HEK293T (cell line): ENCODE data around the gene MACROD2.

Experiments
- CTCF ChIA-PET: fragments of 350-600 bp; formaldehyde crosslinking; extraction: SDS; loops from one replicate; lab custom pipeline; 2021; ENCODE audit warnings: antibody characterized with exemption, inconsistent platforms; lab: Yijun Ruan, JAX
- POLR2A ChIA-PET: fragments of 350-600 bp; formaldehyde crosslinking; extraction: SDS; loops from one replicate; lab custom pipeline; 2020; ENCODE audit warnings: antibody characterized with exemption, inconsistent platforms; lab: Yijun Ruan, JAX
- DNase-seq: peaks from one replicate; pipeline ENCODE4 v3.0.0; 2012; ENCODE audit warnings: mixed read lengths; ENCODE audit errors: extremely low spot score
- ARNT ChIP-seq: fragments of 450-650 bp; IDR thresholded peaks from 2 replicates; pipeline ENCODE4 v1.6.1; 2017; ENCODE audit warnings: mild to moderate bottlenecking
- BHLHE40 ChIP-seq: fragments of 450-650 bp; IDR thresholded peaks from 2 replicates; pipeline ENCODE4 v1.6.1; 2016; ENCODE audit warnings: mild to moderate bottlenecking, moderate library complexity, borderline replicate concordance
- CTBP1 ChIP-seq: fragments of 450-650 bp; IDR thresholded peaks from 2 replicates; pipeline ENCODE4 v1.6.1; 2016; ENCODE audit warnings: borderline replicate concordance
- ELF4 ChIP-seq: fragments of 450-650 bp; IDR thresholded peaks from 2 replicates; pipeline ENCODE4 v1.6.1; 2017; ENCODE audit warnings: antibody characterized with exemption
- FOXA1 ChIP-seq: fragments of 450-650 bp; IDR thresholded peaks from 2 replicates; pipeline ENCODE4 v1.6.1; 2016; ENCODE audit warnings: mild to moderate bottlenecking
- FOXK2 ChIP-seq: fragments of 450-650 bp; IDR thresholded peaks from 2 replicates; pipeline ENCODE4 v1.6.1; 2016; ENCODE audit warnings: mild to moderate bottlenecking
- FOXM1 ChIP-seq: fragments of 450-650 bp; IDR thresholded peaks from 2 replicates; pipeline ENCODE4 v1.6.1; 2017; ENCODE audit warnings: mild to moderate bottlenecking, borderline replicate concordance
- HDGF ChIP-seq: fragments of 450-650 bp; IDR thresholded peaks from 2 replicates; pipeline ENCODE4 v1.6.1; 2017; ENCODE audit warnings: antibody characterized with exemption, borderline replicate concordance
- L3MBTL2 ChIP-seq: fragments of 450-650 bp; conservative IDR thresholded peaks from 2 replicates; pipeline ENCODE4 v1.6.1; 2016; ENCODE audit warnings: mild to moderate bottlenecking
- LEF1 ChIP-seq: fragments of 450-650 bp; IDR thresholded peaks from 2 replicates; pipeline ENCODE4 v1.6.1; 2017; ENCODE audit warnings: mild to moderate bottlenecking, borderline replicate concordance
- NFRKB ChIP-seq: fragments of 450-650 bp; IDR thresholded peaks from 2 replicates; pipeline ENCODE4 v1.6.1; 2016; ENCODE audit warnings: mild to moderate bottlenecking, moderate library complexity
- PKNOX1 ChIP-seq: fragments of 450-650 bp; IDR thresholded peaks from 2 replicates; pipeline ENCODE4 v1.6.1; 2016
- SP1 ChIP-seq: fragments of 450-650 bp; IDR thresholded peaks from 2 replicates; pipeline ENCODE4 v1.6.1; 2017
- SUZ12 ChIP-seq: fragments of 450-650 bp; IDR thresholded peaks from 2 replicates; pipeline ENCODE4 v1.6.1; 2016; ENCODE audit warnings: mild to moderate bottlenecking
- TARDBP ChIP-seq: fragments of 450-650 bp; IDR thresholded peaks from 2 replicates; pipeline ENCODE4 v1.6.1; 2016
- ZNF384 ChIP-seq: fragments of 450-650 bp; IDR thresholded peaks from 2 replicates; pipeline ENCODE4 v1.6.1; 2016

Gene MACROD2

GRCh38 chr20:15618912-15619311, 1623.6 kb downstream of the MACROD2 start:
- CTCF ChIA-PET: no interaction called here
- TF ChIP-seq LEF1 (no peak), BHLHE40 (no peak), FOXK2 (no peak), ELF4 (no peak), TARDBP (no peak), NFRKB (no peak)
- no peak for DNase-seq
- POLR2A ChIA-PET: no interaction called here

GRCh38 chr20:15619341-15619740, 1624.0 kb downstream of the MACROD2 start:
- no peak for DNase-seq
- no peak for TF ChIP-seq SUZ12
- TF ChIP-seq SP1: no peak
- TF ChIP-seq TARDBP: no peak
- no peak for TF ChIP-seq ZNF384
- TF ChIP-seq LEF1: no peak
- TF ChIP-seq ARNT: no peak
- no peak for TF ChIP-seq L3MBTL2
- no peak for TF ChIP-seq FOXM1
- no peak for TF ChIP-seq HDGF
- TF ChIP-seq PKNOX1: no peak
- TF ChIP-seq FOXK2: no peak
- no peak for TF ChIP-seq FOXA1
- no peak for TF ChIP-seq CTBP1
- TF ChIP-seq ELF4: no peak
- TF ChIP-seq NFRKB: no peak
- TF ChIP-seq BHLHE40: no peak
- POLR2A ChIA-PET: no interaction called here
- CTCF ChIA-PET: no interaction called here

- no peak for DNase-seq
- ChIA-PET CTCF (no interaction called here), POLR2A (no interaction called here)
- no peak for TF ChIP-seq PKNOX1
These were observed 1624.5 kb downstream of the MACROD2 start for GRCh38 chr20:15619816-15620215.

- ChIA-PET POLR2A (no interaction called here), CTCF (no interaction called here)
- TF ChIP-seq FOXK2: no peak
- no peak for TF ChIP-seq TARDBP
- TF ChIP-seq SUZ12: no peak
- no peak for TF ChIP-seq LEF1
- no peak for TF ChIP-seq SP1
- TF ChIP-seq L3MBTL2: no peak
- no peak for TF ChIP-seq HDGF
- no peak for DNase-seq
These were observed 1627.1 kb downstream of the MACROD2 start for GRCh38 chr20:15622368-15622767.

GRCh38 chr20:15623215-15623614, 1627.9 kb downstream of the MACROD2 start:
- POLR2A ChIA-PET: no interaction called here
- DNase-seq: no peak
- no peak for TF ChIP-seq FOXM1
- TF ChIP-seq NFRKB: no peak
- no peak for TF ChIP-seq ARNT
- TF ChIP-seq SP1: no peak
- TF ChIP-seq CTBP1: no peak
- no peak for TF ChIP-seq BHLHE40
- no peak for TF ChIP-seq TARDBP
- no peak for TF ChIP-seq ZNF384
- TF ChIP-seq SUZ12: no peak
- no peak for TF ChIP-seq L3MBTL2
- no peak for TF ChIP-seq FOXA1
- CTCF ChIA-PET: no interaction called here

- TF ChIP-seq PKNOX1 (no peak), HDGF (no peak), ARNT (no peak), FOXA1 (no peak), FOXK2 (no peak), TARDBP (no peak), NFRKB (no peak)
- CTCF ChIA-PET: no interaction called here
- no peak for DNase-seq
- POLR2A ChIA-PET: no interaction called here
These were observed 1630.7 kb downstream of the MACROD2 start for GRCh38 chr20:15625981-15626380.

GRCh38 chr20:15627089-15627488, 1631.8 kb downstream of the MACROD2 start:
- CTCF ChIA-PET: no interaction called here
- no peak for DNase-seq
- POLR2A ChIA-PET: no interaction called here
- no peak for TF ChIP-seq SP1
- no peak for TF ChIP-seq ELF4
- no peak for TF ChIP-seq ZNF384
- TF ChIP-seq BHLHE40: no peak
- TF ChIP-seq HDGF: no peak
- no peak for TF ChIP-seq LEF1
- TF ChIP-seq NFRKB: no peak
